Lung (tissue), 12 donors: ENCODE measurements around the gene CLCN6. TPM values are rescaled to one million over a fixed set of nuclear protein-coding genes. Genes with fewer than 3 reads are reported as not detected.

ENCODE experiments used
- ATAC-seq: fragments of 200-7000 bp; cut with Tn5 transposase; one replicate; pipeline ENCODE4 v1.9.1; 2020; ENCODE audit warnings: moderate number of reproducible peaks; ENCODE audit not compliant: insufficient read depth, low FRiP score
- DNase-seq, 3 donors: peaks; one replicate each; pipeline ENCODE4 v3.0.0-alpha.2; 2013 to 2017
- H3K27ac ChIP-seq, 2 donors: one replicate each; pipeline ENCODE4 v1.5.1; 2013; ENCODE audit warnings: mild to moderate bottlenecking in 2 of 2, moderate library complexity in 2 of 2, control low read depth in 1 of 2, inconsistent platforms in 1 of 2, low read depth in 1 of 2, low read length in 1 of 2
- H3K27me3 ChIP-seq, 3 donors: one replicate each; pipeline ENCODE4 v1.5.1; 2013; ENCODE audit warnings: low read length in 2 of 3; ENCODE audit not compliant: control insufficient read depth in 3 of 3, insufficient read depth in 3 of 3
- H3K36me3 ChIP-seq, 4 donors: one replicate each; pipeline ENCODE4 v1.5.1; 2013; ENCODE audit warnings: low read length in 4 of 4, mild to moderate bottlenecking in 1 of 4, moderate library complexity in 1 of 4; ENCODE audit not compliant: control insufficient read depth in 4 of 4, insufficient read depth in 4 of 4
- H3K4me1 ChIP-seq, 5 donors: one replicate each; pipeline ENCODE4 v1.5.1; 2013; ENCODE audit warnings: low read length in 5 of 5, mild to moderate bottlenecking in 2 of 5, moderate library complexity in 1 of 5; ENCODE audit not compliant: control insufficient read depth in 5 of 5, insufficient read depth in 5 of 5
- H3K4me3 ChIP-seq: one replicate; pipeline ENCODE4 v1.5.1; 2013; ENCODE audit warnings: mild to moderate bottlenecking, control low read depth, moderate library complexity
- H3K9ac ChIP-seq, 2 donors: one replicate each; pipeline ENCODE4 v1.5.1; 2013; ENCODE audit warnings: low read length in 2 of 2, control low read depth in 1 of 2; ENCODE audit not compliant: insufficient read depth in 1 of 2
- H3K9me3 ChIP-seq, 4 donors: one replicate each; pipeline ENCODE4 v1.5.1; 2013; ENCODE audit warnings: low read length in 3 of 4, mild to moderate bottlenecking in 1 of 4, moderate library complexity in 1 of 4; ENCODE audit not compliant: control insufficient read depth in 4 of 4, insufficient read depth in 3 of 4
- CTCF ChIP-seq: IDR thresholded peaks from 2 replicates; pipeline ENCODE4 v1.5.1; 2012; ENCODE audit warnings: mild to moderate bottlenecking; ENCODE audit errors: control extremely low read depth, extremely low read depth
- WGBS, 2 donors: extraction: QIAGEN DNeasy Blood & Tissue Kit; methylation state at CpG; one replicate each; pipeline ENCODE4 v1.1.7; 2013; 5-methylcytosine and 5-hydroxymethylcytosine counted together
- polyA plus RNA-seq, 2 donors: library from polyadenylated mRNA; stranded (reverse); fragments of 200-250 nt; gene quantifications; one replicate each; pipeline ENCODE4 v1.2.1, GENCODE V29; 2013
- total RNA-seq, 2 donors: library from RNA; depleted of rRNA in 1 of 2; stranded (reverse); fragments of >200 nt in 1 of 2; gene quantifications; one replicate each; pipeline ENCODE4 v1.2.1, GENCODE V29; 2014 to 2021
- donor health status: control.
- donor health status: control.
- donor health status: Bipolar disorder and iron deficiency.
- donor health status: healthy.
- donor health status: DM: yes; HTN: yes; CAD: no.

Gene CLCN6
- total and polyA plus RNA-seq, 4 donors = 16.7 to 35.7 (median 18.1) TPM

- H3K27ac ChIP-seq = no peak overlapping the region
- ATAC-seq = no peak
- H3K36me3 ChIP-seq = no peaks in the 10 kb centered on the region
- H3K9ac ChIP-seq = no peak overlapping the region
- no peak for TF ChIP-seq CTCF
- H3K4me1 ChIP-seq = peaks cover 0 to 6% (median 0%) of the 10 kb centered on the region in 5 donors
- H3K9me3 ChIP-seq = peaks cover 0 to 4% (median 0%) of the 10 kb centered on the region in 4 donors
- 90 to 91% methylated on average over 19 of the region's 19 CpGs for WGBS, 2 donors
- DNase-seq = no peak
- no peak overlapping the region for H3K4me3 ChIP-seq
- H3K27me3 ChIP-seq = peaks cover 0 to 11% (median 0%) of the 10 kb centered on the region in 3 donors
Observed at GRCh38 chr1:11765661-11766428, 40.1 kb upstream of the CLCN6 start.

DNA sequence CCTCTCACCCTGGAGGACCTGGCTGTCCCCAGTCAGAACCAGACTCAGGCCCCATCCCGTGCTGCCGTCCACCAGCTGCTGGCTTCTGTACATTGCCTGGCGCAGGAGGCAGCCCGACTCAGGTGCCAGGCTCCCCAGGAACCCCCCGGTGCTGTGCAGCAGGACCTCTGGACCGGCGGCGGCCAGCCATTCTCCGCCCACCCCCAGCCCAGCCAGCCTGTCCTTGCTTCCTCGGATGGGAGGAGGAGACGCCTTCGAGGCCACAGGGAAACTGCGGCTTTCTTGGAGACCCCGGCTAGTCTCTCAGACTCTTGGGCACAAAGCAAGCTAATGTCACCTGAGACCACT, 39.6 kb upstream of the CLCN6 start:
- TF ChIP-seq CTCF = no peak
- H3K4me1 ChIP-seq = peaks cover 0 to 6% (median 0%) of the 10 kb centered on the region in 5 donors
- no peak overlapping the region for H3K27ac ChIP-seq
- no peak overlapping the region for H3K4me3 ChIP-seq
- WGBS, 2 donors = 80 to 94% methylated on average over 14 of the region's 14 CpGs
- ATAC-seq (no peak), DNase-seq (no peak)
- H3K36me3 ChIP-seq = no peaks in the 10 kb centered on the region
- peaks cover 0 to 10% (median 0%) of the 10 kb centered on the region in 3 donors for H3K27me3 ChIP-seq
- H3K9me3 ChIP-seq = peaks cover 0 to 4% (median 0%) of the 10 kb centered on the region in 4 donors
- no peak overlapping the region for H3K9ac ChIP-seq

- TF ChIP-seq CTCF = no peak
- 70 to 73% methylated on average over 16 of the region's 16 CpGs for WGBS, 2 donors
- peak; percentile 40 to 52 (median 50) for DNase-seq
- Histone ChIP-seq H3K9me3 (no peaks in the 10 kb centered on the region), H3K27me3 (no peaks in the 10 kb centered on the region), H3K4me3 (no peak overlapping the region), H3K27ac (no peak overlapping the region), H3K36me3 (no peaks in the 10 kb centered on the region), H3K9ac (no peak overlapping the region), H3K4me1 (peaks cover 0 to 3% (median 0%) of the 10 kb centered on the region in 5 donors)
- ATAC-seq = no peak
Observed at GRCh38 chr1:11767922-11768704, 37.9 kb upstream of the CLCN6 start.
